Retinal pigment epithelial cell (primary cell): ENCODE measurements around the gene RPE.

Experiments
- DNase-seq: peaks from one replicate; pipeline ENCODE4 v3.0.0-alpha.2; 2010; ENCODE audit warnings: low read depth
- H3K4me3 ChIP-seq: 2 replicates; pipeline ENCODE4 v1.5.1; 2011; ENCODE audit warnings: mild to moderate bottlenecking, low read length, control low read depth, moderate library complexity
- TF ChIP-seq, protein P1 (sequence below): conservative IDR thresholded peaks from 2 replicates; pipeline ENCODE4 v1.5.1; 2011; ENCODE audit warnings: low read depth, low read length, control low read depth, inconsistent platforms

The RPE gene

DNA sequence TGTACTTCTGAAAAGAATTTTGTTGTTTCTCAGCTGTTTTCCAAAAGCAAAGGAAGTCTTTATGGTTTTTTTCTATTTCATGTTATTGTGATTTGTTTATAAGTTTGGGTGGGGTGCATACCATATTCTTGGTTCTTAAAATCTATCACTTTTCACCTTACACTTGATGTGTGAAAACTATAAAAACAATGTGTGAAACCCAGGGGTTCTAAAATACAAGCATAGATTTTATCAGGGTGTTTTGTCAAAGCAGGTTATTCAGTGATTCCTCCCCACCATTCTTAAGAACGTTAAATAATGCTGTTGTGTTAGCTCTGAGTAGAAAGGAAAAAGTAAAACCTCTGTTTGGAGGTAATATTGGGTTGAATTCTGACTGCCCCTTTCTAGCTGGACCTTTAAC is 17.7 kb downstream of the RPE start:
- TF ChIP-seq, protein P1, sequence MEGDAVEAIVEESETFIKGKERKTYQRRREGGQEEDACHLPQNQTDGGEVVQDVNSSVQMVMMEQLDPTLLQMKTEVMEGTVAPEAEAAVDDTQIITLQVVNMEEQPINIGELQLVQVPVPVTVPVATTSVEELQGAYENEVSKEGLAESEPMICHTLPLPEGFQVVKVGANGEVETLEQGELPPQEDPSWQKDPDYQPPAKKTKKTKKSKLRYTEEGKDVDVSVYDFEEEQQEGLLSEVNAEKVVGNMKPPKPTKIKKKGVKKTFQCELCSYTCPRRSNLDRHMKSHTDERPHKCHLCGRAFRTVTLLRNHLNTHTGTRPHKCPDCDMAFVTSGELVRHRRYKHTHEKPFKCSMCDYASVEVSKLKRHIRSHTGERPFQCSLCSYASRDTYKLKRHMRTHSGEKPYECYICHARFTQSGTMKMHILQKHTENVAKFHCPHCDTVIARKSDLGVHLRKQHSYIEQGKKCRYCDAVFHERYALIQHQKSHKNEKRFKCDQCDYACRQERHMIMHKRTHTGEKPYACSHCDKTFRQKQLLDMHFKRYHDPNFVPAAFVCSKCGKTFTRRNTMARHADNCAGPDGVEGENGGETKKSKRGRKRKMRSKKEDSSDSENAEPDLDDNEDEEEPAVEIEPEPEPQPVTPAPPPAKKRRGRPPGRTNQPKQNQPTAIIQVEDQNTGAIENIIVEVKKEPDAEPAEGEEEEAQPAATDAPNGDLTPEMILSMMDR = no peak
- H3K4me3 ChIP-seq = no peak overlapping the region
- no peak for DNase-seq

- H3K4me3 ChIP-seq = no peak overlapping the region
- DNase-seq = no peak
- TF ChIP-seq, protein P1 = no peak
These were observed 20.4 kb downstream of the RPE start for GRCh38 chr2:210022824-210023223.

DNA sequence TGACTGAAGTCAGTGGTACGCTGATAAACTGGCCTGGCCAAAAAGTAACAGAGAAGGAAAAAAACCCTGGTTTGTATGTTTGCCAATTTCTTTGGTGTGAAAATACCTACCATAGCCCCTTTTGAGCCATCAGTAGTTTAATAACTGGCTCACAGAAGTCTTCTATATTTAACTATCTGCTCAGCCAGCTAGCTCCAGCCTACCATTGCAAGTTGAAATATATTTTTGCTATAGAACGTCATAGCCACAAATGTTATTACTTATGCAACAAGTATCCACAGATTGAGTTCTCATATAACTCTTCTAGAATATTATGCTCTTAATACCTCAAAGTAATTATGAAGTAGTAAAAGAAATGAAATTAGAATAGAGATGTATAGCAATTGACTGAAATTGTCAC is 25.2 kb downstream of the RPE start:
- TF ChIP-seq, protein P1 = no peak
- H3K4me3 ChIP-seq = no peak overlapping the region
- no peak for DNase-seq

- no peak for DNase-seq
- H3K4me3 ChIP-seq = no peak overlapping the region
- TF ChIP-seq, protein P1 = no peak
These were observed 25.7 kb downstream of the RPE start for GRCh38 chr2:210028178-210028577.

GRCh38 chr2:210034087-210034683 is 31.7 kb downstream of the RPE start:
- TF ChIP-seq, protein P1 = no peak
- no peak for DNase-seq
- H3K4me3 ChIP-seq = no peak overlapping the region

GRCh38 chr2:210035679-210036078 is 33.2 kb downstream of the RPE start:
- H3K4me3 ChIP-seq = no peak overlapping the region
- TF ChIP-seq, protein P1 = no peak
- no peak for DNase-seq

- DNase-seq = no peak
- TF ChIP-seq, protein P1 = no peak
- H3K4me3 ChIP-seq = no peak overlapping the region
These were observed 35.6 kb downstream of the RPE start for GRCh38 chr2:210038078-210038477.
